Measurements from ENCODE around the gene ASTN2.

DNA sequence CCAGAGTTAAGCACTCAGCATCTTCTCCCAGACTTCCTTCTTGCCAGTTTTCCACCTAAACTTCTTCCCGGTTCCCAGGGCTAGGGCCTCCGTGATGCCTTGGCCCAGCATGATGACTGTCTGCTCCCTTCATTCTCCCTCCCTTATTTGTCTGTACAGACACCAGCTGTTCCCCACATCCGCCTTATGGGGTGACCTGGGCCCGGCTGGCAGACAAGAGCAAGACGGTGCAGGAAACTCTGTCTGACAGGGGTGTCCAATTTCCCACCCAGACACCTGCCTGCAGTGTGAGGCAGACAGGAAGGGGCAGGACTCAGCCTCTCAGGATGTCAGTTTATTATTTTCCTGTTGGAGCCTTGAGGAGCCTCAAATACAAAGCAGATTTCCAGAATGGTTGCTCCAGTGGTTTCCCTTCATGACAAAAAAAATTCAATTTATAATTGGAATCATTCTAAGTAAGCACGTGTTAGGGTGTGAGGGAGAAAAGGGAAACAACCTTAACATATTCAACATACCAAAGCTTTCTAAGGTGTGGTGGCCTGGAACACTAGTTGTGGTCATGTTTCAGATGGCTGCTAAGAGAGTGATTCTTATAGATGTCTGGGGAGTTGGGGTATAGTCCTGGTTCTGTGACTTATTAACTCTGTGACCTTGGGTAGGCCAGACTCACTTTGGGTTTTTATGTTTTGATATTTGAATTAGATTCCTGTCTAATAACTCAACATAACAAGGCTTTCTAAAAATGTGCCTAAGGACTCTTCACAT, 1026.7 kb downstream of the ASTN2 start:
- TF ChIP-seq TAF1 (IDR thresholded peaks at IDR 0.05; ENCODE audit: borderline replicate concordance, insufficient read depth, low read length) (no peak), POLR2AphosphoS5 (IDR thresholded peaks at IDR 0.05; ENCODE audit: low read depth, low read length) (no peak), SIN3A (IDR thresholded peaks at IDR 0.05; ENCODE audit: borderline replicate concordance, insufficient read depth, low read length) (no peak)
- TF ChIP-seq, protein P1, sequence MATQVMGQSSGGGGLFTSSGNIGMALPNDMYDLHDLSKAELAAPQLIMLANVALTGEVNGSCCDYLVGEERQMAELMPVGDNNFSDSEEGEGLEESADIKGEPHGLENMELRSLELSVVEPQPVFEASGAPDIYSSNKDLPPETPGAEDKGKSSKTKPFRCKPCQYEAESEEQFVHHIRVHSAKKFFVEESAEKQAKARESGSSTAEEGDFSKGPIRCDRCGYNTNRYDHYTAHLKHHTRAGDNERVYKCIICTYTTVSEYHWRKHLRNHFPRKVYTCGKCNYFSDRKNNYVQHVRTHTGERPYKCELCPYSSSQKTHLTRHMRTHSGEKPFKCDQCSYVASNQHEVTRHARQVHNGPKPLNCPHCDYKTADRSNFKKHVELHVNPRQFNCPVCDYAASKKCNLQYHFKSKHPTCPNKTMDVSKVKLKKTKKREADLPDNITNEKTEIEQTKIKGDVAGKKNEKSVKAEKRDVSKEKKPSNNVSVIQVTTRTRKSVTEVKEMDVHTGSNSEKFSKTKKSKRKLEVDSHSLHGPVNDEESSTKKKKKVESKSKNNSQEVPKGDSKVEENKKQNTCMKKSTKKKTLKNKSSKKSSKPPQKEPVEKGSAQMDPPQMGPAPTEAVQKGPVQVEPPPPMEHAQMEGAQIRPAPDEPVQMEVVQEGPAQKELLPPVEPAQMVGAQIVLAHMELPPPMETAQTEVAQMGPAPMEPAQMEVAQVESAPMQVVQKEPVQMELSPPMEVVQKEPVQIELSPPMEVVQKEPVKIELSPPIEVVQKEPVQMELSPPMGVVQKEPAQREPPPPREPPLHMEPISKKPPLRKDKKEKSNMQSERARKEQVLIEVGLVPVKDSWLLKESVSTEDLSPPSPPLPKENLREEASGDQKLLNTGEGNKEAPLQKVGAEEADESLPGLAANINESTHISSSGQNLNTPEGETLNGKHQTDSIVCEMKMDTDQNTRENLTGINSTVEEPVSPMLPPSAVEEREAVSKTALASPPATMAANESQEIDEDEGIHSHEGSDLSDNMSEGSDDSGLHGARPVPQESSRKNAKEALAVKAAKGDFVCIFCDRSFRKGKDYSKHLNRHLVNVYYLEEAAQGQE (IDR thresholded peaks at IDR 0.05; ENCODE audit: insufficient read depth in 1 of 2, low read depth in 2 of 2, low read length in 2 of 2), result no peak

Data from PFSK-1 (cell line).